Ishikawa (cell line): ENCODE results near the gene CREBL2.

Experiments
- CEBPB ChIP-seq: IDR thresholded peaks from 2 replicates; pipeline ENCODE4 v1.6.1; 2012
- EP300 ChIP-seq: IDR thresholded peaks from 2 replicates; pipeline ENCODE4 v1.6.1; 2012; ENCODE audit warnings: borderline replicate concordance
- FOXM1 ChIP-seq: IDR thresholded peaks from 2 replicates; pipeline ENCODE4 v1.6.1; 2012; ENCODE audit warnings: low read depth, borderline replicate concordance
- NFIC ChIP-seq: IDR thresholded peaks from 2 replicates; pipeline ENCODE4 v1.6.1; 2012
- REST ChIP-seq: IDR thresholded peaks from 2 replicates; pipeline ENCODE4 v1.6.1; 2012; ENCODE audit warnings: low read depth, mild to moderate bottlenecking
- TAF1 ChIP-seq: IDR thresholded peaks from 2 replicates; pipeline ENCODE4 v1.6.1; 2012; ENCODE audit warnings: low read depth, mild to moderate bottlenecking
- USF1 ChIP-seq: IDR thresholded peaks from 2 replicates; pipeline ENCODE4 v1.6.1; 2012
- YY1 ChIP-seq: IDR thresholded peaks from 2 replicates; pipeline ENCODE4 v1.6.1; 2012; ENCODE audit warnings: low read depth
- TF ChIP-seq, protein P1 (sequence below): IDR thresholded peaks from 2 replicates; pipeline ENCODE4 v1.6.1; 2012

GRCh38 chr12:12645485-12645884 lies 33.8 kb downstream of the CREBL2 start:
- TF ChIP-seq REST, result no peak
- TF ChIP-seq YY1, result no peak
- TF ChIP-seq EP300, result no peak
- TF ChIP-seq FOXM1, result no peak
- TF ChIP-seq TAF1, result no peak
- TF ChIP-seq, protein P1, sequence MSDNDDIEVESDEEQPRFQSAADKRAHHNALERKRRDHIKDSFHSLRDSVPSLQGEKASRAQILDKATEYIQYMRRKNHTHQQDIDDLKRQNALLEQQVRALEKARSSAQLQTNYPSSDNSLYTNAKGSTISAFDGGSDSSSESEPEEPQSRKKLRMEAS, result no peak
- TF ChIP-seq USF1, result no peak
- no peak for TF ChIP-seq CEBPB
- TF ChIP-seq NFIC, result no peak
